NCI-H2227 (cell line): ENCODE measurements around the gene NKRF.

Source experiments
- DNase-seq: peaks from one replicate; lab custom pipeline; 2025; ENCODE audit not compliant: unreplicated experiment; lab: John Stamatoyannopoulos, UW

NKRF gene

GRCh38 chrX:119617517-119618164 lies 11.4 kb upstream of the NKRF start:
- DNase-seq = no peak

GRCh38 chrX:119614776-119615175 lies 8.6 kb upstream of the NKRF start:
- no peak for DNase-seq

- peak; percentile 54 for DNase-seq
Observed at GRCh38 chrX:119607018-119607389, 780 bp upstream of the NKRF start.

GRCh38 chrX:119605464-119606279 lies 552 bp downstream of the NKRF start:
- DNase-seq = peak; percentile 61

- peak; percentile 45 for DNase-seq
Observed at GRCh38 chrX:119604766-119605463, 1.3 kb downstream of the NKRF start.

GRCh38 chrX:119602701-119603255 lies 3.4 kb downstream of the NKRF start:
- DNase-seq = no peak

- DNase-seq = no peak
Observed at GRCh38 chrX:119589810-119590209, 16.4 kb downstream of the NKRF start.

GRCh38 chrX:119583431-119584059 lies 22.7 kb downstream of the NKRF start:
- DNase-seq = no peak

- no peak for DNase-seq
Observed at GRCh38 chrX:119579414-119579813, 26.8 kb downstream of the NKRF start.

GRCh38 chrX:119574394-119575266 lies 31.6 kb downstream of the NKRF start, which contains the start of gene UBE2A:
UBE2A (plus strand) TSS chrX:119574563; CDS start chrX:119574712, 149 bp downstream.
- peak; percentile 96 for DNase-seq

GRCh38 chrX:119573840-119574393 lies 32.3 kb downstream of the NKRF start:
- DNase-seq = peak; percentile 42

- no peak for DNase-seq
Observed at GRCh38 chrX:119573222-119573621, 33.0 kb downstream of the NKRF start.

- no peak for DNase-seq
Observed at GRCh38 chrX:119570351-119570835, 35.8 kb downstream of the NKRF start.

- DNase-seq = peak; percentile 98
Observed at GRCh38 chrX:119565107-119565663, 41.0 kb downstream of the NKRF start, which contains the start of gene STEEP1. STEEP1 (minus strand) TSS chrX:119565409; CDS start chrX:119565355, 54 bp downstream.

GRCh38 chrX:119552508-119552907 lies 53.7 kb downstream of the NKRF start:
- DNase-seq = no peak

GRCh38 chrX:119549327-119550016 lies 56.8 kb downstream of the NKRF start:
- no peak for DNase-seq

- DNase-seq = no peak
Observed at GRCh38 chrX:119541188-119541587, 65.0 kb downstream of the NKRF start.

GRCh38 chrX:119539872-119540271 lies 66.4 kb downstream of the NKRF start:
- DNase-seq = no peak
